Calu3 (cell line): ENCODE results near the gene ATR. TPM values are rescaled to one million over a fixed set of nuclear protein-coding genes. Genes with fewer than 3 reads are reported as not detected.

Source experiments
- Bru-seq: library from RNA; stranded (reverse); fragments of 400-500 nt; gene quantifications from one replicate; lab custom pipeline; 2021; lab: Mats Ljungman, UMichigan
- BruChase-seq, 2 experiments: library from RNA; stranded (reverse); fragments of 400-500 nt; gene quantifications; one replicate each; lab custom pipeline; 2021; lab: Mats Ljungman, UMichigan
- BruUV-seq: library from RNA; stranded (reverse); fragments of 400-500 nt; replicated peaks from 2 replicates; lab custom pipeline; 2021; lab: Mats Ljungman, UMichigan
- CTCF ChIA-PET: fragments of 300-600 bp; sonication (Branson Sonifier 250); formaldehyde crosslinking; loops from one replicate; lab custom pipeline; 2022; ENCODE audit warnings: antibody characterized with exemption; lab: Charles Lee
- DNase-seq: peaks from one replicate; pipeline ENCODE4 v3.0.0; 2022
- H3K27ac Mint-ChIP-seq: one replicate; pipeline ENCODE4 v1.8.0; 2022; ENCODE audit warnings: mixed read lengths; ENCODE audit not compliant: unreplicated experiment
- H3K27me3 Mint-ChIP-seq: one replicate; pipeline ENCODE4 v1.8.0; 2022; ENCODE audit warnings: mixed read lengths; ENCODE audit not compliant: unreplicated experiment
- H3K36me3 Mint-ChIP-seq: one replicate; pipeline ENCODE4 v1.8.0; 2022; ENCODE audit warnings: mild to moderate bottlenecking, moderate library complexity, mixed read lengths; ENCODE audit not compliant: insufficient read depth, unreplicated experiment
- H3K4me1 Mint-ChIP-seq: one replicate; pipeline ENCODE4 v1.8.0; 2022; ENCODE audit warnings: mild to moderate bottlenecking, low read depth, mixed read lengths; ENCODE audit not compliant: unreplicated experiment
- H3K4me3 Mint-ChIP-seq: one replicate; pipeline ENCODE4 v1.8.0; 2022; ENCODE audit warnings: mild to moderate bottlenecking, low read depth, moderate library complexity, mixed read lengths; ENCODE audit not compliant: unreplicated experiment
- H3K9me3 Mint-ChIP-seq: one replicate; pipeline ENCODE4 v1.8.0; 2022; ENCODE audit warnings: low read depth, mixed read lengths; ENCODE audit not compliant: unreplicated experiment
- CTCF ChIP-seq: fragments of 200-600 bp; IDR thresholded peaks from one replicate; pipeline ENCODE4 v1.8.0; 2022; ENCODE audit warnings: antibody characterized with exemption; ENCODE audit not compliant: unreplicated experiment
- intact Hi-C: fragments of 100-400 bp; cut with micrococcal nuclease; formaldehyde crosslinking; loops from one replicate; pipeline ENCODE4 v1.10.0; 2022; ENCODE audit not compliant: unreplicated experiment
- long read RNA-seq: library from polyadenylated mRNA; stranded (forward); transcript quantifications from one replicate; pipeline ENCODE4 v2.0.0, GENCODE V29; 2022
- total RNA-seq: library from RNA; stranded (reverse); gene quantifications from 2 replicates; pipeline ENCODE4 v1.2.3, GENCODE V29; 2022

The ATR gene
- total RNA-seq (58.1 and 70.5 TPM in 2 replicates), Bru-seq, nascent RNA (percentile 93 among the genes with signal in this experiment), BruChase-seq, experiment 1, labeled RNA remaining after a 6-hour chase (percentile 90 among the genes with signal in this experiment), BruChase-seq, experiment 2, labeled RNA remaining after a 2-hour chase (percentile 96 among the genes with signal in this experiment)
- long read RNA-seq, full-length matches to known transcripts = 1 of 18 reads
- long read RNA-seq, partial matches to known transcripts = 8 of 18 reads
- long read RNA-seq, other reads (novel, unspliced or antisense) = 9 of 18 reads

- H3K27ac Mint-ChIP-seq = peak within 1 kb of the TSS; percentile 89
- H3K27me3 Mint-ChIP-seq = no peaks in the 10 kb centered on the region
- BruUV-seq = no TSS peak
- peak within 1 kb of the TSS; percentile 95 for H3K4me3 Mint-ChIP-seq
- H3K36me3 Mint-ChIP-seq = peaks cover 45% of the 10 kb centered on the region
- CTCF ChIA-PET = interaction anchor here (0.6 to 2.0 kb wide), 7 partner anchors 9 to 422 kb away, joined by 3 to 7 read pairs (median 5); partner anchors contain the start of gene PLS1
- no peak for TF ChIP-seq CTCF
- H3K4me1 Mint-ChIP-seq = peaks cover 42% of the 10 kb centered on the region
- intact Hi-C loops = no loop called here
- peak; percentile 100 for DNase-seq
- H3K9me3 Mint-ChIP-seq = no peaks in the 10 kb centered on the region
Measured at GRCh38 chr3:142578329-142579223, at the start of gene ATR. ATR (minus strand) TSS chr3:142578733; CDS start chr3:142578704, 29 bp downstream.

- Mint-ChIP-seq H3K27me3 (no peaks in the 10 kb centered on the region), H3K9me3 (no peaks in the 10 kb centered on the region), H3K4me1 (peaks cover 9% of the 10 kb centered on the region), H3K27ac (no peak overlapping the region), H3K36me3 (no peaks in the 10 kb centered on the region), H3K4me3 (no peak overlapping the region)
- BruUV-seq = no TSS peak
- no peak for DNase-seq
- no peak for TF ChIP-seq CTCF
- intact Hi-C loops = no loop called here
- CTCF ChIA-PET = no interaction called here
Measured at GRCh38 chr3:142626971-142627370, 48.4 kb upstream of the ATR start.

GRCh38 chr3:142625153-142625440 lies 46.6 kb upstream of the ATR start:
- Mint-ChIP-seq H3K27me3 (no peaks in the 10 kb centered on the region), H3K4me1 (peaks cover 9% of the 10 kb centered on the region), H3K9me3 (no peaks in the 10 kb centered on the region), H3K27ac (no peak overlapping the region), H3K36me3 (peaks cover 5% of the 10 kb centered on the region), H3K4me3 (no peak overlapping the region)
- CTCF ChIA-PET = interaction anchor here (0.6 kb wide), 1 partner anchor 59 kb away, joined by 6 read pairs; no protein-coding TSS in a partner anchor
- BruUV-seq = no TSS peak
- intact Hi-C loops = no loop called here
- no peak for TF ChIP-seq CTCF
- DNase-seq = no peak

DNA sequence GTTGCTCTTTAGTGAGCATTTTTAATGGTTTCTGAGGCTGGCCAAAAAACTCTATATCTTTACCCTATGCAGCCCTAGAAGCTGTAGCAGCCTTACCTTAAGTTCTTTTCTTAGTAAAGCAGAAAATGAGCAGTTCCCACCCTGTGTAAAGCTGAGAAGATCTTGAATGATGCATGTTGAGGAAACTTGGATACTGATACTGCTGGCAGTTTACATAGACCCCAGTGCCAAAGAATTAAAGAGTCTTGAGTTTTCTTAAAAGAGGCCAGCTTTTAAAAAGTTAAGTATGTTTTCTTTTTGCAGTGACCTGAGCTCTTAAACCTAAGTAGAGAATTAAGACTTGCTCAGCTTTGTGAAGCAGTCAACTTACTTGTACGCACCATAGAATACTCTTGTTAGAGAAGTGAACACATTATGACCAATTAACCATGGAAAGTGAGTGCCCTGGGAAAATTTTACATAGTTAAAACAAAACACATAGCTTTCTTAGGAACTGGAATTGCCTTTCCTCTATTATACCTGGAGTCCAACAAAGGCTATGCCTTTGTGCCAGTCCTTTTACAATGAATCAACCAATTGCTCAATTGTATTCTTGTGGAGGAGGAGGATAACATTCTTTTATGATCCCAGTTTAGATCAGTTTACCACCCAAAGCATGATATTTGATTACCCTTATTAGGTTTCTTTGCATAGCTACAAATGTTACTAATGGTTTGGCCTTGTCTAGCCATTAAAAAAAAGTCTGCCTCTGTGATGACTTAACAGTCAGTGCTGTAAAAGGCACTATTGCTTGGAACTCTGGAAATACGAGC lies 46.0 kb upstream of the ATR start:
- no peaks in the 10 kb centered on the region for H3K9me3 Mint-ChIP-seq
- no peak for DNase-seq
- CTCF ChIA-PET = interaction anchor here (0.6 to 0.9 kb wide), 2 partner anchors 37 to 58 kb away, joined by 3 to 6 read pairs; no protein-coding TSS in a partner anchor
- peaks cover 10% of the 10 kb centered on the region for H3K4me1 Mint-ChIP-seq
- intact Hi-C loops = no loop called here
- H3K36me3 Mint-ChIP-seq = peaks cover 5% of the 10 kb centered on the region
- H3K4me3 Mint-ChIP-seq = no peak overlapping the region
- no peaks in the 10 kb centered on the region for H3K27me3 Mint-ChIP-seq
- no peak for TF ChIP-seq CTCF
- no TSS peak for BruUV-seq
- H3K27ac Mint-ChIP-seq = no peak overlapping the region
